Measurements from ENCODE around the gene CIB2. TPM values are rescaled to one million over a fixed set of nuclear protein-coding genes. Genes with fewer than 3 reads are reported as not detected.

Gene CIB2
- total and polyA plus RNA-seq, 2 experiments from 2014 or later: 59.5 to 64.4 TPM

- Histone ChIP-seq H3K9me2 (ENCODE audit: insufficient read depth) (no peaks in the 10 kb centered on the region), H3K27me3 (ENCODE audit: insufficient read depth) (0 out of 2 replicates have a peak, but pooled peaks cover 5% of the 10 kb centered on the region), H3K79me2 (replicated peaks; ENCODE audit: insufficient read depth) (peaks cover 26% of the 10 kb centered on the region), H3F3A (replicated peaks; ENCODE audit: low read depth) (0 out of 2 replicates have a peak, but pooled peaks cover 5% of the 10 kb centered on the region), H4K20me1 (replicated peaks; ENCODE audit: insufficient read depth) (0 out of 2 replicates have a peak, but pooled peaks cover 8% of the 10 kb centered on the region), H3K36me3 (ENCODE audit: insufficient read depth) (no peaks in the 10 kb centered on the region), H3K4me2 (peak overlapping the region; percentile 88), H2AFZ (peak overlapping the region; percentile 98), H3K4me3 (peak overlapping the region; percentile 79), H3K27ac (ENCODE audit: low read depth) (no peak overlapping the region), H3K4me1 (ENCODE audit: insufficient read depth) (peaks cover 18% of the 10 kb centered on the region)
- ATAC-seq: no peak
- H3K36me3 Mint-ChIP-seq (ENCODE audit: low read depth): no peaks in the 10 kb centered on the region
- H3K9me3 Mint-ChIP-seq: no peaks in the 10 kb centered on the region
- no peak overlapping the region for H3K27ac Mint-ChIP-seq
- no peak for DNase-seq (ENCODE audit: low spot score)
- TF ChIP-seq, protein P1, sequence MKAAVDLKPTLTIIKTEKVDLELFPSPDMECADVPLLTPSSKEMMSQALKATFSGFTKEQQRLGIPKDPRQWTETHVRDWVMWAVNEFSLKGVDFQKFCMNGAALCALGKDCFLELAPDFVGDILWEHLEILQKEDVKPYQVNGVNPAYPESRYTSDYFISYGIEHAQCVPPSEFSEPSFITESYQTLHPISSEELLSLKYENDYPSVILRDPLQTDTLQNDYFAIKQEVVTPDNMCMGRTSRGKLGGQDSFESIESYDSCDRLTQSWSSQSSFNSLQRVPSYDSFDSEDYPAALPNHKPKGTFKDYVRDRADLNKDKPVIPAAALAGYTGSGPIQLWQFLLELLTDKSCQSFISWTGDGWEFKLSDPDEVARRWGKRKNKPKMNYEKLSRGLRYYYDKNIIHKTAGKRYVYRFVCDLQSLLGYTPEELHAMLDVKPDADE (IDR thresholded peaks at IDR 0.05): no peak
- TF ChIP-seq STAT1 (IDR thresholded peaks at IDR 0.05; ENCODE audit: unreplicated experiment): no peak
- TF ChIP-seq ZNF114 (CRISPR knock-in tag; IDR thresholded peaks at IDR 0.05): no peak
- TF ChIP-seq NANOG (IDR thresholded peaks at IDR 0.05; ENCODE audit: borderline replicate concordance): no peak
- TF ChIP-seq ZNF462 (CRISPR knock-in tag; IDR thresholded peaks at IDR 0.05): no peak
- TF ChIP-seq, protein P2, sequence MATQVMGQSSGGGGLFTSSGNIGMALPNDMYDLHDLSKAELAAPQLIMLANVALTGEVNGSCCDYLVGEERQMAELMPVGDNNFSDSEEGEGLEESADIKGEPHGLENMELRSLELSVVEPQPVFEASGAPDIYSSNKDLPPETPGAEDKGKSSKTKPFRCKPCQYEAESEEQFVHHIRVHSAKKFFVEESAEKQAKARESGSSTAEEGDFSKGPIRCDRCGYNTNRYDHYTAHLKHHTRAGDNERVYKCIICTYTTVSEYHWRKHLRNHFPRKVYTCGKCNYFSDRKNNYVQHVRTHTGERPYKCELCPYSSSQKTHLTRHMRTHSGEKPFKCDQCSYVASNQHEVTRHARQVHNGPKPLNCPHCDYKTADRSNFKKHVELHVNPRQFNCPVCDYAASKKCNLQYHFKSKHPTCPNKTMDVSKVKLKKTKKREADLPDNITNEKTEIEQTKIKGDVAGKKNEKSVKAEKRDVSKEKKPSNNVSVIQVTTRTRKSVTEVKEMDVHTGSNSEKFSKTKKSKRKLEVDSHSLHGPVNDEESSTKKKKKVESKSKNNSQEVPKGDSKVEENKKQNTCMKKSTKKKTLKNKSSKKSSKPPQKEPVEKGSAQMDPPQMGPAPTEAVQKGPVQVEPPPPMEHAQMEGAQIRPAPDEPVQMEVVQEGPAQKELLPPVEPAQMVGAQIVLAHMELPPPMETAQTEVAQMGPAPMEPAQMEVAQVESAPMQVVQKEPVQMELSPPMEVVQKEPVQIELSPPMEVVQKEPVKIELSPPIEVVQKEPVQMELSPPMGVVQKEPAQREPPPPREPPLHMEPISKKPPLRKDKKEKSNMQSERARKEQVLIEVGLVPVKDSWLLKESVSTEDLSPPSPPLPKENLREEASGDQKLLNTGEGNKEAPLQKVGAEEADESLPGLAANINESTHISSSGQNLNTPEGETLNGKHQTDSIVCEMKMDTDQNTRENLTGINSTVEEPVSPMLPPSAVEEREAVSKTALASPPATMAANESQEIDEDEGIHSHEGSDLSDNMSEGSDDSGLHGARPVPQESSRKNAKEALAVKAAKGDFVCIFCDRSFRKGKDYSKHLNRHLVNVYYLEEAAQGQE (IDR thresholded peaks at IDR 0.05; ENCODE audit: unreplicated experiment): no peak
- TF ChIP-seq POLR2AphosphoS5 (IDR thresholded peaks at IDR 0.05; ENCODE audit: low read depth): no peak
- no peak for TF ChIP-seq JUNB (IDR thresholded peaks at IDR 0.05; ENCODE audit: unreplicated experiment)
- TF ChIP-seq ZNF331 (CRISPR knock-in tag; IDR thresholded peaks at IDR 0.05; ENCODE audit: low read depth): no peak
- TF ChIP-seq CREB1 (CRISPR knock-in tag; IDR thresholded peaks at IDR 0.05; ENCODE audit: low read depth): no peak
- TF ChIP-seq EZH2phosphoT487 (IDR thresholded peaks at IDR 0.05; ENCODE audit: unreplicated experiment): no peak
- no peak for TF ChIP-seq EZH2 (IDR thresholded peaks at IDR 0.05; ENCODE audit: low read depth, unreplicated experiment)
- TF ChIP-seq, protein P3, sequence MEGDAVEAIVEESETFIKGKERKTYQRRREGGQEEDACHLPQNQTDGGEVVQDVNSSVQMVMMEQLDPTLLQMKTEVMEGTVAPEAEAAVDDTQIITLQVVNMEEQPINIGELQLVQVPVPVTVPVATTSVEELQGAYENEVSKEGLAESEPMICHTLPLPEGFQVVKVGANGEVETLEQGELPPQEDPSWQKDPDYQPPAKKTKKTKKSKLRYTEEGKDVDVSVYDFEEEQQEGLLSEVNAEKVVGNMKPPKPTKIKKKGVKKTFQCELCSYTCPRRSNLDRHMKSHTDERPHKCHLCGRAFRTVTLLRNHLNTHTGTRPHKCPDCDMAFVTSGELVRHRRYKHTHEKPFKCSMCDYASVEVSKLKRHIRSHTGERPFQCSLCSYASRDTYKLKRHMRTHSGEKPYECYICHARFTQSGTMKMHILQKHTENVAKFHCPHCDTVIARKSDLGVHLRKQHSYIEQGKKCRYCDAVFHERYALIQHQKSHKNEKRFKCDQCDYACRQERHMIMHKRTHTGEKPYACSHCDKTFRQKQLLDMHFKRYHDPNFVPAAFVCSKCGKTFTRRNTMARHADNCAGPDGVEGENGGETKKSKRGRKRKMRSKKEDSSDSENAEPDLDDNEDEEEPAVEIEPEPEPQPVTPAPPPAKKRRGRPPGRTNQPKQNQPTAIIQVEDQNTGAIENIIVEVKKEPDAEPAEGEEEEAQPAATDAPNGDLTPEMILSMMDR (conservative IDR thresholded peaks at IDR 0.05; ENCODE audit: low read depth in 2 of 2): no peak
- peaks cover 8% of the 10 kb centered on the region for H3K27me3 Mint-ChIP-seq (ENCODE audit: insufficient read depth, low read depth, poor library complexity)
- peak overlapping the region; percentile 70 for H3K4me3 Mint-ChIP-seq
- peaks cover 11% of the 10 kb centered on the region for H3K4me1 Mint-ChIP-seq
These were observed 53.4 kb downstream of the CIB2 start for GRCh38 chr15:78077871-78078210.

Measured in GM23338 (cell line).